NCI-H345 (cell line): Measurements from ENCODE around the gene CDH23.

Experiments
- DNase-seq: peaks from one replicate; lab custom pipeline; 2025; lab: John Stamatoyannopoulos, UW

Gene CDH23

GRCh38 chr10:71659111-71659634 is 262.5 kb downstream of the CDH23 start:
- DNase-seq: peak; percentile 16

DNA sequence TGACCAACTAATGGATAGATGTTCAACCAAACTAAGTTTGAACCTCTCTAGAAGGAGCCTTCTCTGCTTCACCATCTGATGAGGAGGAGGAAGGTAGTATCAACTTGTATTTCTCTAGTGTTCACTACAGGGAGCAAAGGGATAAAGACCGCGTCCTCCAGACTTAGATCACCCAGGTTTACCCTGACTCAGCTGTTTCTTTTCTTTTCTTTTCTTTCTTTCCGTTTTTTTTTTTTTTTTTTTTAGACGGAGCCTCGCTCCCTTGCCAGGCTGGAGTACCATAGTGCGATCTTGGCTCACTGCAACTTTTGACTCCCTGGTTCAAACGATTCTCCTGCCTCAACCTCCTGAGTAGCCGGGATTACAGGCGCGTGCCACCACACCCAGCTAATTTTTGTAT is 263.0 kb downstream of the CDH23 start:
- DNase-seq: no peak

DNA sequence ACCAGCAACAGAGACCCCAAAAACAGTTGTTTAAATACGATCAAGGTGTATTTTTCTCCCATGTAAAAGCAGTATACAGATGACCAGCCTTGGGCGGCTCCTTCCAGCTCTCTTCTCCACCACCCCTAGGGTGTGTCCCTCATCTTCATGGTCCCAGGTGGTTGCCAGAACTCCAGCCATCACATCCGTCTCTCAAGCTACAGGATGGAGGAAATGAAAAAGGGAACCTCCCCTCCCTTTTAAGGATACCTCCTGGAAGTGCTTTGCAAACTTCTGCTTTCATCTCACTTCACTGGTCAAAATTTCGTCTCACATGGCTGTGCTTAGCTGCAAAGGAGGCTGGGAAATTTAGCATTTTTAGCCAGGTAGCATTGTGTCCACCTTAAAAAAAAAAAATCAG is 263.6 kb downstream of the CDH23 start:
- no peak for DNase-seq

GRCh38 chr10:71661060-71661622 is 264.4 kb downstream of the CDH23 start:
- no peak for DNase-seq

DNA sequence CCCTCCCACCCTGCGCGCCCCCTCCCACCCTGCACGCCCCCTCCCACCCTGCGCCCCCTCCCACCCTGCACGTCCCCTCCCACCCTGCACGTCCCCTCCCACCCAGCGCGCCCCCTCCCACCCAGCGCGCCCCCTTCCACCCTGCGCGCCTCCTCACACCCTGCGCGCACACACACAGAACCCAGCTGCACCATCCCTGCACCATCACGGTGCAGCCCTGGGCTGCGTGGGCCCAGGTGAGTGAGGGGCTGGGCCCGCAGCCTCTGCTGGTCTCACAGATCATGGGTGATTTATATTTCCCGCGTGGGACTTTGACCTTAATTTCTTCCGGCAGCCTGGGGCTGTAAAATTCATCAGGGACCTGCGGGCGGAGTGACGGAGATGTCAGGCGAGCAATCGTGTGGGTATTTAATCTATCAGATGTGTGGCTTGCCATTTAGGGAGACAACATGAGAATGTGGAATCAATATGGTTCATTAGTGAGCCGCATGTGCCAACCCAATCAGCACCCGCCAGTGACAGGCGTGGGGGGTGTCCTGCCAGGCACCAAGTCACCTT is 265.1 kb downstream of the CDH23 start:
- DNase-seq: no peak

GRCh38 chr10:71663311-71663710 is 266.6 kb downstream of the CDH23 start:
- DNase-seq: no peak

- no peak for DNase-seq
Measured at GRCh38 chr10:71664585-71664984, 267.9 kb downstream of the CDH23 start.

DNA sequence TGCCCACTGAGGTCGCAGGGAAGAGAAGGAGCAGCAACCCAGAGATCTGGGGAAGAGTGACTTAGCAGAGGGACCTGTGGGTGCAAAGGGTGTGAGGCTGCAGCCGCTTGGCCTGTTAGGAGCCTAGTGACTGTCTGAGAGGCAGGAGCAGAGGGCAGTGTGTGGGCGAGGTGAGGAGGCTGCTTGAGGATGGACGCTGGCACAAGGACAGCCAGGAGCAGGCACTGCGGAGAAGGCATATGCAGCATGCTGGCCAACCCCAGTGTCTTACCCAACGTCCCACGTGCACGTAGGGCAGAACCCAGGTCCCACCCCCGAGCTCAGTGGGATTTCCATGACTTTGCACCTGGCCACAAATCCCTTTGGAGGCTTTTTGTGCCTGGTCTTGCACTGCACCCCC is 268.7 kb downstream of the CDH23 start:
- no peak for DNase-seq

- no peak for DNase-seq
Measured at GRCh38 chr10:71666639-71667386, 270.1 kb downstream of the CDH23 start.

DNA sequence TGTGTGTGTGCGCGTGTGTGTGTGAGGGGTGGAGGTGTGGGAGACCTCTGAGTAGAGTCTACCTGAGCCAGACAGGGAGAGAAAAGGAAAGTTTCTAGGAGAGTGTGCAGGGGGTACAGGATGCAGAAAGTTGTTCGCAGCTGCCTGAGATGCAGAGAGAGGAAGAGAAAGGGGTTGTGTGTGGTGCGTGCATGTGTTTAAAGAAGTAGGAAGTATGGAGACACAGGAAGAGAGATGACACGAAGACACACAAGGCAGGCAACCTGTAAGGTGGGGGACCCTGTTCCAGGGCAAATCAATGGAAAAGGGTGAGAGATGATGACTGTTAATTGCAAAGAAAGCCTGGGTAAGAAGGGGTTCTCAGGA is 270.6 kb downstream of the CDH23 start:
- DNase-seq: no peak

- DNase-seq: no peak
Measured at GRCh38 chr10:71671994-71672946, 275.6 kb downstream of the CDH23 start.

GRCh38 chr10:71675295-71675970 is 278.7 kb downstream of the CDH23 start:
- DNase-seq: no peak

DNA sequence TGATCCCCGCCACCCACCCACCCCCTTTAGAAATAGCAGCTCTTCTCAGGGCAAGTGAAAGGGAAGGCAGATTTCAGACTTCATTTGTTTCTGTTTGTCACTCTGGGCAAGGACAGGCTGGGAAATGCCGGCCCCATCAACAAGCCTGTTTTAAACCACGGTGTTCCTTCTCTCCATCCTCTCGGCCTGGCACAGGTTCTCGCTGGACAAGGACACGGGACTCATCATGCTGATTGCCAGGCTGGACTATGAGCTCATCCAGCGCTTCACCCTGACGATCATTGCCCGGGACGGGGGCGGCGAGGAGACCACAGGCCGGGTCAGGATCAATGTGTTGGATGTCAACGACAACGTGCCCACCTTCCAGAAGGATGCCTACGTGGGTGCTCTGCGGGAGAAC is 280.5 kb downstream of the CDH23 start:
- no peak for DNase-seq

DNA sequence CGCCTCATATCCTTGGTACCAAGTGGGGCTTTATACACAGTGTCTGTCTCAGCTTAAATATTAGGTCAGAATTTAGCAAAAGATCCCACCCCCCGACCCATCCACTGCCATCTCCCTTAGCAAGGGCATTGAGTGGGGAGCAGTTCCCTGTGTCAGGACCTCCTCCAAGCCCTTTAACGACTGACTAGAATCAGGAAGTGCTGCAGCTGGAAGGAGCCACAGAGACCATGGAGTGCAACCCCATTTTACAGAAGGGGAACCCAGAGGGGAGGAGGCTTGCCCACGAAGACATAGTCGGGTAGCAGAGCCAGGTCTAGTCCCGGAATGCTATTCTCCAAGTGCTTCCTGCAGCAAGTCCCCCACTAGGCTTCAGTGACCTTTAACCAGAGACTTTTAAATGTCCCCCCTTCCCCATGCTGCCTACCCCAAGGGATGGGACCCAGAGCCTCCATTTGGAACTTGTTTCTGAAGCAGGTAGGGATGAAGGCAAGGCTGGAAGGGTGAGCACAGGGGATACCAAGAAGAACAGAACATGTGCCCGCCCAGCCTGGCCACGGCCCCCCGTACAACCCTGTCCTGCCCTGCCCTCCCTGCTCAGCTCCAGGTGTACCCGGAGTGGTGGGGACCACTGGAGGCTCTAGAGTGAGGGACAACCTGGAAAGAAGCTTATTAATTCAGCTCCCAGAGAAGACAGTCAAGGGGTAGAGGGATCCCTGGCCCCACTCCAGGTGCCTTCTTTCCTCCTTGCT is 281.5 kb downstream of the CDH23 start:
- DNase-seq: no peak

DNA sequence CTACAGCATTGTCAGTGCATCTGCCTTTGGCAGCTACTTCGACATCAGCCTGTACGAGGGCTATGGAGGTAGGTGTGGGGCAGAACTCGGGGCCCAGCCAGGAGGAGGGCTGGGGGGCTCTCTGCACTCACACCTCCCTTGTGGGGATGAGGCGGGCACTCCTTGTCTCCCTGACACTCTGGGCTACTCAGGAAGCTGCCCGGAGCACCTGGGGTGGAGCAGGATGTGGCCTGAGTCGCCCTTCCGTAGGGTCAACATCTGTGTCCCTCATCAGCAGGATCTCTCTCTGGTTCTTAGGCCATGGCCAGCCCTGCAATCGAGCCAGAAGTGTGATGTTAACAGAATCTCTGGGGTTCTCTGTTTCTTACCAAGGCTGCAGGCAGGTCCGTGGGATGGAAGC is 282.7 kb downstream of the CDH23 start:
- DNase-seq: no peak

DNA sequence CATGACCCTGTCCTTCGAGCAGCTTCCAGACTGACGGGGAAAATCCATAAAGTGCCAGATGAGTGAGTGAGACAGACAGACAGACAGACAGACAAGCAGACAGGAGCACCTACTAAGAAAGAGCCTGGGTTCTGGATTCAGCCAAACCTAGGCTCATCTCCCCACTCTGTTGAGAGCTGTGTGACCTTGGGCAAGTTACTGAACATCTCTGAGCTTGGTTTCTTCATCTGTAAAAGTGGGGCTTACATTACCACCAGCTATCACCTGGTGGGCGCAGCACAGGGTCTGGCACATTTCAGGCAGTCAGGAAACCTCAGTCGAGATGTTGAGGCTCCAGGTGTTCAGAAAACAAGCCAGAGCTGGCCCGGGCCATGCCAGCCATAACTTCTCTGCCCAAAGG is 285.3 kb downstream of the CDH23 start:
- DNase-seq: no peak

DNA sequence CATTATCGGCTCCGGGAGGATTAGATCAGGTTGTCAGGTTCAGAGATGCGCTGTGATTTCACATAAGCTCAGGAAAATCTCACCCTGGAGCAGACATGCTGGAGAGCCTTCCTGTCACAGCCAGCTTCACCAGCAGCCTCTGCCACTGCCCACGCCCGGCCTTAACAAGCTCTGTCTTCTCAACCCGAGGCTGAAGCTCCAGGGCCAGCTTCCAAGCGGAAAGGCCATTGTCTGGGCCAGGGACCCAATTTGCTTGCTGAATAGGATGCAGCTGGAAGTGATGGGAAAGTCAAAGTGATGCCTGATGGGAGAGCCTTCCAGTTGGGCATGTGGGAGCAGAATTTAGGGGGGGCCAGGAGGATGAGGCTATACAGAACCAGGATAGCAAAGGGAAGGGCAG is 286.6 kb downstream of the CDH23 start:
- DNase-seq: no peak

DNA sequence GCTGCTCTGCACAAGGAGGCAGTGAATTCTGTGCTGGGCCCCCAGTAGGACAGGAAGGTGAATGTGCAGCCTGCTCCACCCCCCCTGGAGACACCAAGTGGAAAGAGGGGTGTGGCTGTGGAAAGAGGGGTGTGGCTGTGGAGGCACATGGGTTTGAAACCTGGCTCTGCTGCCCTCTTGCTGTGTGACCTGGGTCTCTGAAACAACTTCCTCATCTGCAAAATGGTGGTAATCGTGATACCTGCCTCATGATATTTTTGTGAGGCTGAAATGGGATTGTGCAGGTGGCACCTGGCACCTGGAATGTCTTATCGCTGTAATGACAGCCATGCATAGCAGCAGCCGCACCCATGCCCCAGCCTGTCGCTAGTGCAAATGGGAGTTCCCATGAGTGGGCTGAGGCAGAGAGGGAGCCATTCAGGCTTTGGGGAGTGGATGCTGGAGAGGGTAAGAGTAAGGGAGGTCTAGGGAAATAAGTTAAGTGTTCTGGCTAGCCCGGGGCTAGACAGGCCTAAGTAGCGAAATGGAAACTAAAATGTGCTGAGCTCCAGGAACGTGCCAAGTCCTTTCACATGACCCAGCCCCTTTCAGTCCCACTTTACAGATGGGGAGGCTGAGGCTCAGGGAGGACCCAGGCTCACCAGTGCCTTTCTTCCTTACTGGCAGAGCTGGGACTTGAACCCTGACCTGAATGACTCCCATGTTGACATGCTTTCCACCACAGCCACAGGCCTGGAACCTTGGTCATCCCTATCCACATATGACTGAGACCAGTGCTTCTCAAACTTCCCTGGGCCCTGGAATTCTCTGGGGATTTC is 287.8 kb downstream of the CDH23 start:
- no peak for DNase-seq

DNA sequence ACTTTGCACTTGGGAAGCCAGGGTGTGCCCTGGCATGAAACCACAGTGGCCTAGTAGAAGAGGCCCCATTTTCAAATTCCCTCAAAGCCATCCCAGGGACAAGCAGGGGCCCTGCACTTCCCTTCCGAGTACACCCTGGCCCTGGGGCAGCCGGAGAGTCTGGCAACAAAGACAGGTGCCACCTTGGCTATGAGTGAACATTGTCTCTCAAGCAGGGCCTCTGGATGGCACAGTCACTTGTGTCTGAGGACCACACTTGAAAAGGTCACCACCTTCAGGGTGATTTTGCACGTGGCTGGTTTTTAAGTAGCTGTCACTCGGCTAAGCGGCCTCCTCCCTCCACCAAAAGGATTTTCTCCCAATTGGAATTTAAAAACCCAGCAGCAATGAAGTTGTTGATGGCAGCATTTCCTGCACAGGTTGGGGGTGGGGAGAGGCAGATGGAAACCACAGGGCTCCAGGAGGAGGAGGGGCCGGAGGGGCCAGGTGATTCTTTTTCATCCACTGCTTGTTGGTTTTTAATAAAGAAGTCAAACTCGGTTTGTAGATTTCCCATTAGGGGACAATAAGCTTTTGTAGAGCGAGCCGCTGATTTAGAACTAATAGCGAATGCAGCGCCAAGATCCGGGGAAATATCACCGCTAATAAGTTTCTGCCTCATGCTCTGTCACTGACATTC is 289.0 kb downstream of the CDH23 start:
- DNase-seq: peak; percentile 11

DNA sequence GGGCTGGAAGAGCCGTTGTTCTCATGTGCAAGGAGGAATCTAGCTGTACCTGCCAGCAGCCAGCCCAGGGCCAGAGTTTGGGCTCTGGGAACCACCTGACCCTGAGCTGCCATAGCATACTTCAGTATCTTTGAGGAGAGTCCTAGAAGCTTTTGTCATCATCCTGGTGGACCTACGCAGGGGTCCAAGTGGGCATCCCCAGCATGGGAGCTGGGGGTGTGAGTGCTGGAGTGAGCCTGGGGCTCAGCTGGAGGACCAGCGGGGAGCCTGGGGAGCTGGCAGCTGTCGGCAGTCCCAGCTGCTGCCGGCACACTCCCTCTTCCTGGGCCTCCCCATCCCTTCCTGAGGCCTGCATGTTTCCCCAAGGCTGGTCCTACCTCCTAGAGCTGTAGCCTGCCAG is 290.4 kb downstream of the CDH23 start:
- DNase-seq: peak; percentile 49
